NT2/D1 (cell line): ENCODE measurements around the gene KRTAP9-4.

Source experiments
- YY1 ChIP-seq: IDR thresholded peaks from 2 replicates; pipeline ENCODE4 v1.6.1; 2011; ENCODE audit not compliant: insufficient read length, insufficient read depth
- ZNF274 ChIP-seq: IDR thresholded peaks from 2 replicates; pipeline ENCODE4 v1.6.1; 2011; ENCODE audit warnings: mild to moderate bottlenecking, low read depth, low read length

DNA sequence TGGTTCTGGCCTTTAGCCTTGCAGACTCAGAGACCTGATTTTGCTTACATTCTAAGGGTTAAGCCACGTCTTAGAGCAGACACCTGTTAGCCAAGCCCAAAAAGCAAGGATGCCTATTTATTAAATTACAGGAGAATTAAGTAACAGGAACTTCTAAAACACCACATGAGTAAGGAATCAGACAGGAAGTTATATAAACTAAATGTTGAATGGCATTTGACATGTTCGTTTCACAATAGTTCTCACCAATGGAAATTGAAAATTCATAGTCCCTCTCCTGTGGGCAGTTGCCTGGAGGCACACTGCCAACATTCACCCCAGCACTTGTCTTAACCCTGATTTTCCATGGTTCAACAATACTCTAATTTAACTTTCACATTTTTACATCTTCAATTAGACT, 35.1 kb downstream of the KRTAP9-4 start:
- TF ChIP-seq YY1: no peak
- no peak for TF ChIP-seq ZNF274
